ENCODE results near the gene CSRP2.

DNA sequence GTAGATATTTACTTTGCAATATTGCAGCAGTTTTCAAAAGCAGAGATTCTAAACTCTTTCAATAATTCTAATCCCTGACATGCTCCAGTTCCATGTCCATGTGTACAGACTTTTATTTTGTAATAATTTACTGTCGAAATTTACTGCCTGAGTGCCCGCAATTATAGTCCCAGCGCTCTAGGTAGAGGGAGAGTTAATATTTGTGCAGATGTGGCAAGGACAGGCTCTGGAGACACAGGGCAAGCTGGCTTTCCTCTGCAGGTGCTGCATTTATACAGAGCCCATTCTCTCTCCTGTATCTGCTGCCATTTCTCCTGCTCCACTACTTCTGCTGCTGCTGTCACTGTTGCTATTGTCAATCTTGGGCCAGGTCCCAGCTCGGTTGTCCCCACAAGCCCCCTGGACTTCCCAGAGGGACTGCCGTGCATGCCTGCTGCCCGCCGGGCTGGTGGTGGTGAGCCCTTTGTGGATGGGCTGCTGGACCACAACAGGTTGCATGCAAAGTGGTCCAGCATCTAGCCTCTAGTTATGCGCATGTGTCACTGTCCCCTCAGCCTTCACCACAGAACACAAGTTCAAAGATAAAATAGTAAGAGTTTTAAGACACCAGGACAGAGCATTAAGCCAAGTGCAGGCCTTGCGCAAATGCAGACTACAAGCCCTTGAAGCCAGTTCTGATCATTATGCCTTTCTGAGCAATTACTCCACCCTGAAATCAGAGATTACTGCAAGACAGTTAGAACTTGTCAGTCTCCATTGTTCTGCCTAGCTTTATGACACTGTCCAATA lies 40.8 kb upstream of the CSRP2 start:
- TF ChIP-seq TBL1XR1 (IDR thresholded peaks at IDR 0.05; ENCODE audit: borderline replicate concordance, low read length, partially characterized antibody) (no peak), ZNF589 (CRISPR knock-in tag; conservative IDR thresholded peaks at IDR 0.05) (no peak)
- TF ChIP-seq, protein P1, sequence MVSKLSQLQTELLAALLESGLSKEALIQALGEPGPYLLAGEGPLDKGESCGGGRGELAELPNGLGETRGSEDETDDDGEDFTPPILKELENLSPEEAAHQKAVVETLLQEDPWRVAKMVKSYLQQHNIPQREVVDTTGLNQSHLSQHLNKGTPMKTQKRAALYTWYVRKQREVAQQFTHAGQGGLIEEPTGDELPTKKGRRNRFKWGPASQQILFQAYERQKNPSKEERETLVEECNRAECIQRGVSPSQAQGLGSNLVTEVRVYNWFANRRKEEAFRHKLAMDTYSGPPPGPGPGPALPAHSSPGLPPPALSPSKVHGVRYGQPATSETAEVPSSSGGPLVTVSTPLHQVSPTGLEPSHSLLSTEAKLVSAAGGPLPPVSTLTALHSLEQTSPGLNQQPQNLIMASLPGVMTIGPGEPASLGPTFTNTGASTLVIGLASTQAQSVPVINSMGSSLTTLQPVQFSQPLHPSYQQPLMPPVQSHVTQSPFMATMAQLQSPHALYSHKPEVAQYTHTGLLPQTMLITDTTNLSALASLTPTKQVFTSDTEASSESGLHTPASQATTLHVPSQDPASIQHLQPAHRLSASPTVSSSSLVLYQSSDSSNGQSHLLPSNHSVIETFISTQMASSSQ (IDR thresholded peaks at IDR 0.05; ENCODE audit: low read depth): no peak
- TF ChIP-seq, protein P1 (CRISPR knock-in tag; IDR thresholded peaks at IDR 0.05; ENCODE audit: borderline replicate concordance): no peak

Data from HepG2 (cell line).